Loucy (cell line): Measurements from ENCODE around the gene GSK3B.

Experiments
- H2AFZ ChIP-seq: fragments of 200-600 bp; sonication (generic); 2 replicates; pipeline ENCODE4 v1.6.0; 2016; ENCODE audit warnings: antibody characterized with exemption, mild to moderate bottlenecking, low read length, moderate library complexity
- H3F3A ChIP-seq: fragments of 200-600 bp; 2 replicates; pipeline ENCODE4 v1.6.0; 2016; ENCODE audit warnings: antibody characterized with exemption, low read depth, mild to moderate bottlenecking
- H3K27me3 ChIP-seq: fragments of 200-600 bp; sonication (generic); 2 replicates; pipeline ENCODE4 v1.6.1; 2014; ENCODE audit warnings: low read length, mild to moderate bottlenecking; ENCODE audit not compliant: insufficient read depth, poor library complexity, severe bottlenecking
- H3K36me3 ChIP-seq: fragments of 200-600 bp; sonication (generic); 2 replicates; pipeline ENCODE4 v1.6.1; 2016; ENCODE audit warnings: low read length; ENCODE audit not compliant: insufficient read depth
- H3K4me1 ChIP-seq: fragments of 200-600 bp; sonication (generic); 2 replicates; pipeline ENCODE4 v1.5.1; 2014; ENCODE audit warnings: low read length, mild to moderate bottlenecking; ENCODE audit not compliant: insufficient read depth, poor library complexity, severe bottlenecking
- H3K4me2 ChIP-seq: fragments of 200-600 bp; sonication (generic); 2 replicates; pipeline ENCODE4 v1.6.0; 2014; ENCODE audit warnings: antibody characterized with exemption, low read length, low read depth, mild to moderate bottlenecking; ENCODE audit not compliant: poor library complexity, severe bottlenecking
- H3K4me3 ChIP-seq: fragments of 200-600 bp; sonication (generic); 2 replicates; pipeline ENCODE4 v1.5.1; 2014; ENCODE audit warnings: low read length, mild to moderate bottlenecking, mixed read lengths; ENCODE audit not compliant: poor library complexity, severe bottlenecking
- H3K79me2 ChIP-seq: fragments of 200-600 bp; sonication (generic); 2 replicates; pipeline ENCODE4 v1.6.1; 2014; ENCODE audit warnings: low read length; ENCODE audit not compliant: insufficient read depth
- H3K9ac ChIP-seq: fragments of 200-600 bp; sonication (generic); 2 replicates; pipeline ENCODE4 v1.6.0; 2014; ENCODE audit warnings: mild to moderate bottlenecking, low read depth, low read length, moderate library complexity; ENCODE audit not compliant: poor library complexity, severe bottlenecking
- H3K9me2 ChIP-seq: fragments of 200-600 bp; sonication (generic); replicated peaks from 2 replicates; pipeline ENCODE4 v1.6.1; 2016; ENCODE audit warnings: low read depth, low read length, mixed read lengths
- H3K9me3 ChIP-seq: fragments of 200-600 bp; sonication (generic); 2 replicates; pipeline ENCODE4 v1.6.1; 2014; ENCODE audit warnings: mild to moderate bottlenecking, antibody characterized with exemption, low read length, low read depth; ENCODE audit not compliant: insufficient read depth
- H4K20me1 ChIP-seq: fragments of 200-600 bp; sonication (generic); 2 replicates; pipeline ENCODE4 v1.6.0; 2014; ENCODE audit warnings: antibody characterized with exemption, low read length, mild to moderate bottlenecking; ENCODE audit not compliant: insufficient read depth, poor library complexity, severe bottlenecking
- CTCF ChIP-seq: fragments of 200-600 bp; sonication (generic); conservative IDR thresholded peaks from 2 replicates; pipeline ENCODE4 v1.5.1; 2014; ENCODE audit warnings: mild to moderate bottlenecking, antibody characterized with exemption, low read length
- EZH2phosphoT487 ChIP-seq: fragments of 200-600 bp; IDR thresholded peaks from 2 replicates; pipeline ENCODE4 v1.6.1; 2018; ENCODE audit warnings: antibody characterized with exemption, mild to moderate bottlenecking, moderate library complexity, borderline replicate concordance

GSK3B gene

GRCh38 chr3:119781330-119782198 lies 312.7 kb downstream of the GSK3B start, which contains the start of gene NR1I2:
TSS of gene NR1I2 (plus strand) at chr3:119782101.
- peak; percentile 52 for TF ChIP-seq CTCF
- no peak for TF ChIP-seq EZH2phosphoT487
- no peak within 1 kb of the TSS for H3K4me3 ChIP-seq
- no peaks in the 10 kb centered on the region for H3F3A ChIP-seq

GRCh38 chr3:119779731-119780383 lies 314.4 kb downstream of the GSK3B start:
- no peaks in the 10 kb centered on the region for H3F3A ChIP-seq
- TF ChIP-seq EZH2phosphoT487 (no peak), CTCF (no peak)
- no peak overlapping the region for H2AFZ ChIP-seq
- no peak overlapping the region for H3K4me2 ChIP-seq
- H3K4me1 ChIP-seq: peaks cover 4% of the 10 kb centered on the region
- no peaks in the 10 kb centered on the region for H3K36me3 ChIP-seq
- H3K9ac ChIP-seq: no peak overlapping the region
- no peaks in the 10 kb centered on the region for H4K20me1 ChIP-seq
- H3K4me3 ChIP-seq: no peak overlapping the region
- no peaks in the 10 kb centered on the region for H3K79me2 ChIP-seq
- no peaks in the 10 kb centered on the region for H3K9me3 ChIP-seq
- no peaks in the 10 kb centered on the region for H3K27me3 ChIP-seq
- H3K9me2 ChIP-seq: no peaks in the 10 kb centered on the region

More at GRCh38 chr3:119781330-119782198, 312.7 kb downstream of the GSK3B start, which contains the start of gene NR1I2:
- Histone ChIP-seq H3K4me1 (peaks cover 4% of the 10 kb centered on the region), H3K9me2 (no peaks in the 10 kb centered on the region), H2AFZ (peak within 1 kb of the TSS; percentile 16; the same call in 1 of the 2 replicates), H3K36me3 (no peaks in the 10 kb centered on the region), H3K9me3 (no peaks in the 10 kb centered on the region), H3K27me3 (no peaks in the 10 kb centered on the region), H3K79me2 (no peaks in the 10 kb centered on the region), H3K9ac (no peak within 1 kb of the TSS), H4K20me1 (no peaks in the 10 kb centered on the region), H3K4me2 (no peak within 1 kb of the TSS)

- 0 out of 2 replicates have a peak overlapping the region, but pooled peaks have one; percentile 44 for H2AFZ ChIP-seq
- H3K4me3 ChIP-seq: no peak overlapping the region
- no peaks in the 10 kb centered on the region for H3K79me2 ChIP-seq
- peaks cover 4% of the 10 kb centered on the region for H3K4me1 ChIP-seq
- H3K4me2 ChIP-seq: no peak overlapping the region
- H3F3A ChIP-seq: no peaks in the 10 kb centered on the region
- H4K20me1 ChIP-seq: no peaks in the 10 kb centered on the region
- no peak overlapping the region for H3K9ac ChIP-seq
- H3K27me3 ChIP-seq: no peaks in the 10 kb centered on the region
- no peak for TF ChIP-seq CTCF
- no peak for TF ChIP-seq EZH2phosphoT487
- no peaks in the 10 kb centered on the region for H3K9me2 ChIP-seq
- H3K9me3 ChIP-seq: no peaks in the 10 kb centered on the region
- H3K36me3 ChIP-seq: no peaks in the 10 kb centered on the region
Observed at GRCh38 chr3:119778811-119779210, 315.4 kb downstream of the GSK3B start.
